ENCODE data around the gene STK32C.

Gene STK32C

GRCh38 chr10:132178672-132179545 lies 128.8 kb downstream of the STK32C start:
- DNase-seq: no peak

- DNase-seq: no peak
Observed at GRCh38 chr10:132178046-132178445, 129.7 kb downstream of the STK32C start.

GRCh38 chr10:132176623-132177500 lies 130.9 kb downstream of the STK32C start:
- DNase-seq: no peak

- no peak for DNase-seq
Observed at GRCh38 chr10:132175907-132176581, 131.7 kb downstream of the STK32C start.

- DNase-seq: no peak
Observed at GRCh38 chr10:132175408-132175807, 132.3 kb downstream of the STK32C start.

- DNase-seq: no peak
Observed at GRCh38 chr10:132174237-132174636, 133.5 kb downstream of the STK32C start.

- no peak for DNase-seq
Observed at GRCh38 chr10:132173185-132173584, 134.6 kb downstream of the STK32C start.

GRCh38 chr10:132172091-132173066 lies 135.4 kb downstream of the STK32C start:
- DNase-seq: no peak

- no peak for DNase-seq
Observed at GRCh38 chr10:132170561-132171361, 137.0 kb downstream of the STK32C start.

- no peak for DNase-seq
Observed at GRCh38 chr10:132169766-132170560, 137.8 kb downstream of the STK32C start.

- no peak for DNase-seq
Observed at GRCh38 chr10:132169031-132169765, 138.6 kb downstream of the STK32C start.

- no peak for DNase-seq
Observed at GRCh38 chr10:132168571-132169030, 139.1 kb downstream of the STK32C start.

GRCh38 chr10:132167976-132168375 lies 139.8 kb downstream of the STK32C start:
- no peak for DNase-seq

GRCh38 chr10:132167041-132167674 lies 140.6 kb downstream of the STK32C start:
- no peak for DNase-seq

- DNase-seq: no peak
Observed at GRCh38 chr10:132166216-132166950, 141.4 kb downstream of the STK32C start.

- no peak for DNase-seq
Observed at GRCh38 chr10:132165416-132165980, 142.3 kb downstream of the STK32C start.

- no peak for DNase-seq
Observed at GRCh38 chr10:132164761-132165278, 142.9 kb downstream of the STK32C start.
